Measurements from ENCODE around the gene EEF1A2. TPM values are rescaled to one million over a fixed set of nuclear protein-coding genes. Genes with fewer than 3 reads are reported as not detected.
"Not testable (repeated sequence)": the region's sequence is repeated elsewhere in the genome, so short reads cannot be mapped to it uniquely, and the experiment has no call there.

EEF1A2 gene
- total and polyA plus RNA-seq, 2 experiments from 2014 or later, result 1.3 to 37.1 TPM

- H3K4me2 ChIP-seq, result peak overlapping the region; percentile 48; the same call in 1 of the 2 replicates
- H3K27me3 ChIP-seq (ENCODE audit: insufficient read depth), result no peaks in the 10 kb centered on the region
- H3K36me3 Mint-ChIP-seq (ENCODE audit: low read depth), result peaks cover 24% of the 10 kb centered on the region
- H3K9me3 Mint-ChIP-seq, result peaks cover 16% of the 10 kb centered on the region; the same call in 2 of the 3 replicates
- no peaks in the 10 kb centered on the region for H3K9me2 ChIP-seq (ENCODE audit: insufficient read depth)
- H2AFZ ChIP-seq, result no peak overlapping the region
- H3K27ac ChIP-seq (ENCODE audit: low read depth), result no peak overlapping the region
- H4K20me1 ChIP-seq (replicated peaks; ENCODE audit: insufficient read depth), result no peaks in the 10 kb centered on the region; the same call in 1 of the 2 replicates
- peaks cover 15% of the 10 kb centered on the region for H3K27me3 Mint-ChIP-seq (ENCODE audit: insufficient read depth, low read depth, poor library complexity)
- no peaks in the 10 kb centered on the region for H3K36me3 ChIP-seq (ENCODE audit: insufficient read depth)
- H3K4me1 ChIP-seq (ENCODE audit: insufficient read depth), result peaks cover 12% of the 10 kb centered on the region; the same call in 1 of the 2 replicates
- peak overlapping the region; percentile 89 for H3K4me3 Mint-ChIP-seq
- no peak overlapping the region for H3K4me3 ChIP-seq
- TF ChIP-seq CREB1 (CRISPR knock-in tag; IDR thresholded peaks at IDR 0.05; ENCODE audit: low read depth) (no peak), ETS1 (IDR thresholded peaks at IDR 0.05) (no peak), CTCF (conservative IDR thresholded peaks at IDR 0.05; ENCODE audit: low read depth in 2 of 2) (peak; percentile 16 to 24; a peak in 3 of 4 replicates)
- peaks cover 14% of the 10 kb centered on the region for H3K4me1 Mint-ChIP-seq
- H3K79me2 ChIP-seq (replicated peaks; ENCODE audit: insufficient read depth), result peaks cover 4% of the 10 kb centered on the region; the same call in 1 of the 2 replicates
- DNase-seq (ENCODE audit: low spot score) (no peak), ATAC-seq (0 out of 3 replicates have a peak, but pooled peaks have one; percentile 0)
- no peak overlapping the region for H3K27ac Mint-ChIP-seq
- peaks cover 6% of the 10 kb centered on the region; the same call in 1 of the 2 replicates for H3F3A ChIP-seq (replicated peaks; ENCODE audit: low read depth)
Observed at GRCh38 chr20:63518351-63518861, 19.5 kb upstream of the EEF1A2 start.

- Histone ChIP-seq H3K4me2 (no peak overlapping the region), H2AFZ (no peak overlapping the region), H3K4me1 (ENCODE audit: insufficient read depth) (peaks cover 12% of the 10 kb centered on the region; the same call in 1 of the 2 replicates), H3F3A (replicated peaks; ENCODE audit: low read depth) (peaks cover 6% of the 10 kb centered on the region; the same call in 1 of the 2 replicates), H3K36me3 (ENCODE audit: insufficient read depth) (no peaks in the 10 kb centered on the region), H3K9me2 (ENCODE audit: insufficient read depth) (no peaks in the 10 kb centered on the region), H3K79me2 (replicated peaks; ENCODE audit: insufficient read depth) (peaks cover 4% of the 10 kb centered on the region; the same call in 1 of the 2 replicates), H3K4me3 (no peak overlapping the region), H3K27me3 (ENCODE audit: insufficient read depth) (no peaks in the 10 kb centered on the region), H3K27ac (ENCODE audit: low read depth) (no peak overlapping the region), H4K20me1 (replicated peaks; ENCODE audit: insufficient read depth) (no peaks in the 10 kb centered on the region)
- Mint-ChIP-seq H3K27ac (no peak overlapping the region), H3K9me3 (peaks cover 14% of the 10 kb centered on the region; the same call in 2 of the 3 replicates), H3K27me3 (ENCODE audit: insufficient read depth, low read depth, poor library complexity) (peaks cover 13% of the 10 kb centered on the region), H3K36me3 (ENCODE audit: low read depth) (peaks cover 19% of the 10 kb centered on the region), H3K4me1 (peaks cover 14% of the 10 kb centered on the region), H3K4me3 (no peak overlapping the region)
- DNase-seq (ENCODE audit: low spot score) (no peak), ATAC-seq (no peak)
- TF ChIP-seq NANOG (IDR thresholded peaks at IDR 0.05; ENCODE audit: borderline replicate concordance) (no peak), ETS1 (IDR thresholded peaks at IDR 0.05) (no peak), REST (IDR thresholded peaks at IDR 0.05; ENCODE audit: unreplicated experiment) (no peak), EZH2 (IDR thresholded peaks at IDR 0.05; ENCODE audit: low read depth, unreplicated experiment) (no peak), STAT1 (IDR thresholded peaks at IDR 0.05; ENCODE audit: unreplicated experiment) (no peak), ZNF331 (CRISPR knock-in tag; IDR thresholded peaks at IDR 0.05; ENCODE audit: low read depth) (no peak), EZH2phosphoT487 (IDR thresholded peaks at IDR 0.05; ENCODE audit: unreplicated experiment) (no peak), CREB1 (CRISPR knock-in tag; IDR thresholded peaks at IDR 0.05; ENCODE audit: low read depth) (no peak)
Observed at GRCh38 chr20:63517376-63518309, 18.8 kb upstream of the EEF1A2 start.

GRCh38 chr20:63514520-63514919 is 15.6 kb upstream of the EEF1A2 start:
- Mint-ChIP-seq H3K9me3 (peaks cover 14% of the 10 kb centered on the region; the same call in 2 of the 3 replicates), H3K4me1 (peaks cover 13% of the 10 kb centered on the region)
- not testable (repeated sequence) for H3K36me3 ChIP-seq (ENCODE audit: insufficient read depth); ATAC-seq; H3K27ac Mint-ChIP-seq; H3K27me3 ChIP-seq (ENCODE audit: insufficient read depth); H3K36me3 Mint-ChIP-seq (ENCODE audit: low read depth); H3F3A ChIP-seq (replicated peaks; ENCODE audit: low read depth); H3K4me2 ChIP-seq; H3K79me2 ChIP-seq (replicated peaks; ENCODE audit: insufficient read depth); H3K9me2 ChIP-seq (ENCODE audit: insufficient read depth); H2AFZ ChIP-seq; H3K4me1 ChIP-seq (ENCODE audit: insufficient read depth); H4K20me1 ChIP-seq (replicated peaks; ENCODE audit: insufficient read depth); H3K27ac ChIP-seq (ENCODE audit: low read depth); DNase-seq (ENCODE audit: low spot score); H3K4me3 Mint-ChIP-seq; H3K27me3 Mint-ChIP-seq (ENCODE audit: insufficient read depth, low read depth, poor library complexity); H3K4me3 ChIP-seq

Data from GM23338 (cell line).